K562 (cell line): ENCODE results near the gene HBM. TPM values are rescaled to one million over a fixed set of nuclear protein-coding genes. Genes with fewer than 3 reads are reported as not detected.
A peak's percentile ranks its signal among the peaks of the same experiment; 100 is the strongest.

ENCODE experiments used
- ATAC-seq: fragments of 200-7000 bp; cut with Tn5 transposase; 3 replicates; pipeline ENCODE4 v1.9.1; 2020; ENCODE audit warnings: moderate library complexity
- BruUV-seq: library from RNA; stranded (reverse); fragments of 400-500 nt; replicated peaks from 2 replicates; lab custom pipeline; 2021; lab: Mats Ljungman, UMichigan
- CTCF ChIA-PET: fragments of 300-600 bp; formaldehyde crosslinking; extraction: SDS; loops from one replicate; lab custom pipeline; 2021; ENCODE audit warnings: low intra/inter-chr PET ratio; lab: Yijun Ruan, JAX
- POLR2A ChIA-PET: fragments of 300-600, 350-650 bp; sonication (Branson Sonifier 250); formaldehyde crosslinking; extraction: SDS; loops from one replicate; lab custom pipeline; 2021; ENCODE audit warnings: antibody characterized with exemption, inconsistent platforms; lab: Yijun Ruan, JAX
- DNase-seq, 4 experiments: peaks; one replicate each; pipeline versions ENCODE4 v3.0.0 to v3.0.0-alpha.2; 2011 to 2018; ENCODE audit warnings: low spot score in 3 of 4, mixed read lengths in 3 of 4; ENCODE audit errors: extremely low read depth in 1 of 4
- FAIRE-seq: peaks from 2 replicates; lab custom pipeline; 2011; peaks lifted over from hg19 to GRCh38; lab: Jason Lieb, UNC
- H2AFZ ChIP-seq: 2 replicates; pipeline ENCODE4 v1.6.0; 2011; ENCODE audit warnings: low read depth, low read length, control low read depth, inconsistent platforms
- H3K27ac ChIP-seq: fragments of 200-600 bp; 3 replicates; pipeline ENCODE4 v1.8.0; 2011; ENCODE audit warnings: low read depth, mild to moderate bottlenecking, control low read depth, inconsistent platforms, low read length, moderate library complexity, mixed read lengths; ENCODE audit errors: extremely low read depth
- H3K27me3 ChIP-seq, 2 experiments: fragments of 300-600 bp in 1 of 2; 2 replicates in 1 of 2; 3 replicates in 1 of 2; pipeline versions ENCODE4 v1.6.0 to v1.8.0; 2011; ENCODE audit warnings: inconsistent platforms in 2 of 2, low read length in 2 of 2, mild to moderate bottlenecking in 1 of 2, mixed read lengths in 1 of 2, moderate library complexity in 1 of 2; ENCODE audit not compliant: control insufficient read depth in 2 of 2, insufficient read depth in 2 of 2
- H3K36me3 ChIP-seq: fragments of 300-600 bp; 3 replicates; pipeline ENCODE4 v1.8.0; 2011; ENCODE audit warnings: mild to moderate bottlenecking, low read length, inconsistent platforms; ENCODE audit not compliant: control insufficient read depth, insufficient read depth
- H3K4me1 ChIP-seq, 2 experiments: fragments of 200-600 bp in 1 of 2; replicated peaks in 1 of 2; 2 replicates in 1 of 2; 3 replicates in 1 of 2; pipeline versions ENCODE4 v1.5.1 to v1.8.0; 2011; ENCODE audit warnings: inconsistent platforms in 2 of 2, low read length in 2 of 2, mild to moderate bottlenecking in 1 of 2, mixed read lengths in 1 of 2, moderate library complexity in 1 of 2; ENCODE audit not compliant: control insufficient read depth in 2 of 2, insufficient read depth in 2 of 2
- H3K4me2 ChIP-seq: 2 replicates; pipeline ENCODE4 v1.6.1; 2011; ENCODE audit warnings: low read length, control low read depth, inconsistent platforms, mixed read lengths; ENCODE audit not compliant: insufficient read depth
- H3K4me3 ChIP-seq: fragments of 200-600 bp; sonication (generic), shearing (Covaris generic); 2 replicates; pipeline ENCODE4 v1.5.1; 2016; ENCODE audit warnings: control low read depth, inconsistent platforms
- H3K79me2 ChIP-seq: fragments of 200-600 bp; 3 replicates; pipeline ENCODE4 v1.8.0; 2011; ENCODE audit warnings: low read length, inconsistent platforms; ENCODE audit not compliant: control insufficient read depth, insufficient read depth
- H3K9ac ChIP-seq, 2 experiments: 2 replicates each; pipeline versions ENCODE4 v1.6.0 to v1.6.1; 2011; ENCODE audit warnings: low read depth in 2 of 2, low read length in 2 of 2, control low read depth in 1 of 2, inconsistent platforms in 1 of 2, mild to moderate bottlenecking in 1 of 2, mixed read lengths in 1 of 2; ENCODE audit not compliant: insufficient read depth in 1 of 2
- H3K9me1 ChIP-seq: one replicate; pipeline ENCODE4 v1.6.0; 2011; ENCODE audit warnings: inconsistent platforms, mild to moderate bottlenecking, low read length, moderate library complexity; ENCODE audit not compliant: control insufficient read depth, insufficient read depth
- H3K9me3 ChIP-seq: replicated peaks from 2 replicates; pipeline ENCODE4 v1.5.1; 2011; ENCODE audit warnings: low read depth, low read length, inconsistent platforms; ENCODE audit not compliant: control insufficient read depth, insufficient read depth
- H4K20me1 ChIP-seq: replicated peaks from 2 replicates; pipeline ENCODE4 v1.6.1; 2011; ENCODE audit warnings: low read length, inconsistent platforms, mixed read lengths; ENCODE audit not compliant: control insufficient read depth, insufficient read depth
- HINFP ChIP-seq: fragments of 450-650 bp; conservative IDR thresholded peaks from 2 replicates; pipeline ENCODE4 v1.6.1; 2016; ENCODE audit warnings: missing genetic modification characterization, low read depth, mild to moderate bottlenecking, control low read depth, missing compliant biosample characterization
- KHSRP ChIP-seq: fragments of 450-650 bp; IDR thresholded peaks from 2 replicates; pipeline ENCODE4 v1.6.1; 2017
- WGBS: fragments of 100-300 bp; shearing (Covaris generic); methylation state at CpG from one replicate; pipeline ENCODE4 v1.1.6; 2016; ENCODE audit warnings: low coverage, mixed read lengths; ENCODE audit not compliant: insufficient coverage; ENCODE audit errors: missing lambda C conversion rate; 5-methylcytosine and 5-hydroxymethylcytosine counted together
- in situ Hi-C: fragments of 300-500 bp; cut with MboI; formaldehyde crosslinking; loops from 4 replicates; pipeline ENCODE4 v1.15.0; 2018; ENCODE audit warnings: inconsistent platforms, mixed read lengths
- intact Hi-C: fragments of 100-400 bp; cut with micrococcal nuclease; formaldehyde crosslinking; loops from 2 replicates; pipeline ENCODE4 v1.14.2; 2022
- polyA plus RNA-seq, 8 experiments: library from polyadenylated mRNA; depleted of rRNA in 4 of 8; stranded (reverse) in 5 of 8; unstranded in 3 of 8; fragments of >200 nt; fragmentation: Nextera tagmentation in 2 of 8; fragmentation: Illumina TruSeq in 1 of 8; extraction: Ambion mirVana in 2 of 8; extraction: Trizol in 1 of 8; gene quantifications; 2 replicates each; pipeline versions ENCODE4 v1.2.1 to v1.2.3, GENCODE V29; 2011 to 2014; ENCODE audit warnings: inconsistent platforms in 1 of 8, missing spikeins in 1 of 8
- total RNA-seq, 7 experiments: library from RNA; depleted of rRNA in 6 of 7; stranded (reverse); fragments of >200 nt in 6 of 7; fragmentation: Illumina TruSeq in 2 of 7; extraction: Trizol in 2 of 7; gene quantifications; 2 replicates each; pipeline versions ENCODE4 v1.2.1 to v1.2.3, GENCODE V29; 2011 to 2021; ENCODE audit warnings: low replicate concordance in 1 of 7

HBM gene
- total and polyA plus RNA-seq, 9 of the 15 experiments (the other 6 are each of a cell fraction or from before 2014, with no cell fraction given), result not detected

- FAIRE-seq (no peak), ATAC-seq (peak; percentile 20; the same call in 2 of the 3 replicates), DNase-seq (no peak)
- H3K9me1 ChIP-seq, result no peaks in the 10 kb centered on the region
- H3K9me3 ChIP-seq, result no peaks in the 10 kb centered on the region
- no peaks in the 10 kb centered on the region for H3K27me3 ChIP-seq
- H3K4me3 ChIP-seq, result no peak overlapping the region
- TF ChIP-seq KHSRP (no peak), HINFP (tag) (0 out of 2 replicates have a peak, but pooled peaks have one; percentile 9)
- H3K36me3 ChIP-seq, result peaks cover 64% of the 10 kb centered on the region
- peaks cover 54 to 65% of the 10 kb centered on the region in 2 experiments for H3K4me1 ChIP-seq
- H3K27ac ChIP-seq, result peak overlapping the region; percentile 71
- no TSS peak for BruUV-seq
- H2AFZ ChIP-seq, result no peak overlapping the region
- H3K79me2 ChIP-seq, result peaks cover 37% of the 10 kb centered on the region
- ChIA-PET CTCF (interaction anchor here (1.1 kb wide), 1 partner anchor 11 kb away, joined by 3 read pairs; no protein-coding TSS in a partner anchor), POLR2A (interaction anchor here (0.8 kb wide), 1 partner anchor 12 kb away, joined by 5 read pairs; no protein-coding TSS in a partner anchor)
- intact Hi-C loops, result no loop called here
- WGBS, result 50% methylated on average over 5 of the region's 5 CpGs
- in situ Hi-C loops, result no loop called here
- H3K9ac ChIP-seq, result peak overlapping the region; percentile 40; a peak in 3 of 4 replicates
- H4K20me1 ChIP-seq, result no peaks in the 10 kb centered on the region
- H3K4me2 ChIP-seq, result peak overlapping the region; percentile 66
These were observed 46.5 kb upstream of the HBM start for GRCh38 chr16:119295-119694.
